Activated naive CD8-positive, alpha-beta T cell treated with anti-CD3 and anti-CD28 coated beads, Interleukin-2, amount 50 U/mL, for 24 hours (primary cell): Measurements from ENCODE around the gene FAM117B.
"Not testable (repeated sequence)": the region's sequence is repeated elsewhere in the genome, so short reads cannot be mapped to it uniquely, and the experiment has no call there.

ENCODE experiments used
- ATAC-seq: fragments of 150-1000 bp; cut with Tn5 transposase; one replicate; pipeline ENCODE4 v1.10.0; 2021
- DNase-seq: peaks from one replicate; pipeline ENCODE4 v3.0.0; 2021
- H3K27ac Mint-ChIP-seq: one replicate; pipeline ENCODE4 v1.8.0; 2021; ENCODE audit warnings: mild to moderate bottlenecking, mixed read lengths
- H3K27me3 Mint-ChIP-seq: one replicate; pipeline ENCODE4 v1.8.0; 2021; ENCODE audit warnings: mixed read lengths
- H3K36me3 Mint-ChIP-seq: one replicate; pipeline ENCODE4 v1.8.0; 2021; ENCODE audit warnings: low read depth, mixed read lengths
- H3K4me1 Mint-ChIP-seq: one replicate; pipeline ENCODE4 v1.8.0; 2021; ENCODE audit warnings: mixed read lengths
- H3K4me3 Mint-ChIP-seq: one replicate; pipeline ENCODE4 v1.8.0; 2021; ENCODE audit warnings: mild to moderate bottlenecking, moderate library complexity, mixed read lengths
- H3K9me3 Mint-ChIP-seq: one replicate; pipeline ENCODE4 v1.8.0; 2021; ENCODE audit warnings: mixed read lengths

FAM117B gene

GRCh38 chr2:202771741-202772460, 137.1 kb downstream of the FAM117B start:
- no peaks in the 10 kb centered on the region for H3K9me3 Mint-ChIP-seq
- H3K36me3 Mint-ChIP-seq: peaks cover 18% of the 10 kb centered on the region
- H3K27me3 Mint-ChIP-seq: no peaks in the 10 kb centered on the region
- H3K4me3 Mint-ChIP-seq: no peak overlapping the region
- ATAC-seq (no peak), DNase-seq (no peak)
- H3K4me1 Mint-ChIP-seq: peaks cover 16% of the 10 kb centered on the region
- H3K27ac Mint-ChIP-seq: no peak overlapping the region

- Mint-ChIP-seq H3K4me3 (no peak overlapping the region), H3K36me3 (peaks cover 21% of the 10 kb centered on the region), H3K9me3 (no peaks in the 10 kb centered on the region), H3K27ac (no peak overlapping the region), H3K27me3 (no peaks in the 10 kb centered on the region), H3K4me1 (peaks cover 20% of the 10 kb centered on the region)
- DNase-seq: no peak
- ATAC-seq: no peak
Observed at GRCh38 chr2:202773301-202773973, 138.7 kb downstream of the FAM117B start.

- peaks cover 24% of the 10 kb centered on the region for H3K36me3 Mint-ChIP-seq
- no peaks in the 10 kb centered on the region for H3K27me3 Mint-ChIP-seq
- ATAC-seq (no peak), DNase-seq (no peak)
- peaks cover 24% of the 10 kb centered on the region for H3K4me1 Mint-ChIP-seq
- no peak overlapping the region for H3K4me3 Mint-ChIP-seq
- no peaks in the 10 kb centered on the region for H3K9me3 Mint-ChIP-seq
- peak overlapping the region; percentile 29 for H3K27ac Mint-ChIP-seq
Observed at GRCh38 chr2:202774104-202774503, 139.3 kb downstream of the FAM117B start.

- DNase-seq (no peak), ATAC-seq (no peak)
- H3K9me3 Mint-ChIP-seq: no peaks in the 10 kb centered on the region
- H3K4me1 Mint-ChIP-seq: peaks cover 40% of the 10 kb centered on the region
- no peaks in the 10 kb centered on the region for H3K27me3 Mint-ChIP-seq
- H3K36me3 Mint-ChIP-seq: peaks cover 36% of the 10 kb centered on the region
- no peak overlapping the region for H3K27ac Mint-ChIP-seq
- H3K4me3 Mint-ChIP-seq: no peak overlapping the region
Observed at GRCh38 chr2:202778217-202778616, 143.4 kb downstream of the FAM117B start.

GRCh38 chr2:202780514-202781021, 145.8 kb downstream of the FAM117B start:
- ATAC-seq: peak; percentile 99
- H3K4me3 Mint-ChIP-seq: no peak overlapping the region
- no peaks in the 10 kb centered on the region for H3K9me3 Mint-ChIP-seq
- no peak for DNase-seq
- peaks cover 40% of the 10 kb centered on the region for H3K36me3 Mint-ChIP-seq
- peak overlapping the region; percentile 67 for H3K27ac Mint-ChIP-seq
- H3K4me1 Mint-ChIP-seq: peaks cover 40% of the 10 kb centered on the region
- no peaks in the 10 kb centered on the region for H3K27me3 Mint-ChIP-seq

- H3K9me3 Mint-ChIP-seq: no peaks in the 10 kb centered on the region
- H3K4me3 Mint-ChIP-seq: no peak overlapping the region
- peaks cover 41% of the 10 kb centered on the region for H3K36me3 Mint-ChIP-seq
- peaks cover 35% of the 10 kb centered on the region for H3K4me1 Mint-ChIP-seq
- ATAC-seq (no peak), DNase-seq (no peak)
- no peaks in the 10 kb centered on the region for H3K27me3 Mint-ChIP-seq
- H3K27ac Mint-ChIP-seq: no peak overlapping the region
Observed at GRCh38 chr2:202782940-202783558, 148.3 kb downstream of the FAM117B start.

GRCh38 chr2:202786842-202787241, 152.1 kb downstream of the FAM117B start:
- H3K27ac Mint-ChIP-seq: no peak overlapping the region
- peaks cover 39% of the 10 kb centered on the region for H3K36me3 Mint-ChIP-seq
- H3K4me1 Mint-ChIP-seq: peaks cover 6% of the 10 kb centered on the region
- no peak overlapping the region for H3K4me3 Mint-ChIP-seq
- ATAC-seq (no peak), DNase-seq (no peak)
- no peaks in the 10 kb centered on the region for H3K27me3 Mint-ChIP-seq
- no peaks in the 10 kb centered on the region for H3K9me3 Mint-ChIP-seq

- Mint-ChIP-seq H3K27ac (no peak overlapping the region), H3K4me3 (no peak overlapping the region)
Observed at GRCh38 chr2:202790676-202791075, 155.9 kb downstream of the FAM117B start.

GRCh38 chr2:202797944-202798343, 163.2 kb downstream of the FAM117B start:
- DNase-seq (no peak), ATAC-seq (no peak)
- peaks cover 9% of the 10 kb centered on the region for H3K9me3 Mint-ChIP-seq
- H3K4me1 Mint-ChIP-seq: no peaks in the 10 kb centered on the region
- no peak overlapping the region for H3K27ac Mint-ChIP-seq
- peaks cover 13% of the 10 kb centered on the region for H3K36me3 Mint-ChIP-seq
- no peak overlapping the region for H3K4me3 Mint-ChIP-seq
- H3K27me3 Mint-ChIP-seq: no peaks in the 10 kb centered on the region

More at GRCh38 chr2:202790676-202791075, 155.9 kb downstream of the FAM117B start:
- Mint-ChIP-seq H3K4me1 (peaks cover 2% of the 10 kb centered on the region), H3K36me3 (peaks cover 22% of the 10 kb centered on the region), H3K9me3 (no peaks in the 10 kb centered on the region), H3K27me3 (no peaks in the 10 kb centered on the region)
- DNase-seq (no peak), ATAC-seq (no peak)

GRCh38 chr2:202805911-202806310, 171.1 kb downstream of the FAM117B start:
- H3K36me3 Mint-ChIP-seq: peaks cover 22% of the 10 kb centered on the region
- ATAC-seq, H3K4me3 Mint-ChIP-seq, H3K9me3 Mint-ChIP-seq, H3K27me3 Mint-ChIP-seq, DNase-seq, H3K4me1 Mint-ChIP-seq, H3K27ac Mint-ChIP-seq: not testable (repeated sequence)

- not testable (repeated sequence) for H3K27ac Mint-ChIP-seq, H3K27me3 Mint-ChIP-seq, H3K4me3 Mint-ChIP-seq, H3K9me3 Mint-ChIP-seq, H3K4me1 Mint-ChIP-seq, DNase-seq, ATAC-seq
- peaks cover 26% of the 10 kb centered on the region for H3K36me3 Mint-ChIP-seq
Observed at GRCh38 chr2:202807431-202808138, 172.8 kb downstream of the FAM117B start.

- Mint-ChIP-seq H3K9me3 (peaks cover 10% of the 10 kb centered on the region), H3K27ac (no peak overlapping the region), H3K27me3 (no peaks in the 10 kb centered on the region), H3K4me1 (no peaks in the 10 kb centered on the region), H3K4me3 (no peak overlapping the region), H3K36me3 (peaks cover 27% of the 10 kb centered on the region)
- ATAC-seq: no peak
- no peak for DNase-seq
Observed at GRCh38 chr2:202808754-202809153, 174.0 kb downstream of the FAM117B start.

- H3K27ac Mint-ChIP-seq: no peak overlapping the region
- H3K4me3 Mint-ChIP-seq: no peak overlapping the region
- no peaks in the 10 kb centered on the region for H3K4me1 Mint-ChIP-seq
- DNase-seq: no peak
- H3K36me3 Mint-ChIP-seq: peaks cover 25% of the 10 kb centered on the region
- H3K9me3 Mint-ChIP-seq: peaks cover 10% of the 10 kb centered on the region
- H3K27me3 Mint-ChIP-seq: no peaks in the 10 kb centered on the region
- no peak for ATAC-seq
Observed at GRCh38 chr2:202813387-202813786, 178.6 kb downstream of the FAM117B start.

GRCh38 chr2:202814226-202814625, 179.5 kb downstream of the FAM117B start:
- no peak for DNase-seq
- Mint-ChIP-seq H3K9me3 (peaks cover 7% of the 10 kb centered on the region), H3K4me1 (no peaks in the 10 kb centered on the region), H3K27me3 (no peaks in the 10 kb centered on the region), H3K36me3 (peaks cover 22% of the 10 kb centered on the region), H3K27ac (no peak overlapping the region), H3K4me3 (no peak overlapping the region)
- no peak for ATAC-seq
